MM.1S (cell line): ENCODE data around the gene ZNF154.

Source experiments
- DNase-seq: peaks from one replicate; pipeline ENCODE4 v3.0.0-alpha.2; 2015
- H2AFZ ChIP-seq: fragments of 300-600 bp; sonication (generic); 2 replicates; pipeline ENCODE4 v1.6.0; 2016; ENCODE audit warnings: antibody characterized with exemption, low read length
- H3F3A ChIP-seq: fragments of 300-600 bp; sonication (generic); 2 replicates; pipeline ENCODE4 v1.6.1; 2016; ENCODE audit warnings: mild to moderate bottlenecking, antibody characterized with exemption, low read length, moderate library complexity, mixed read lengths; ENCODE audit not compliant: insufficient read depth
- H3K27ac ChIP-seq: fragments of 300-600 bp; sonication (generic); 2 replicates; pipeline ENCODE4 v1.5.1; 2016; ENCODE audit warnings: mild to moderate bottlenecking, low read length
- H3K27me3 ChIP-seq: fragments of 300-600 bp; sonication (generic); replicated peaks from 2 replicates; pipeline ENCODE4 v1.6.0; 2016; ENCODE audit warnings: low read length; ENCODE audit not compliant: insufficient read depth
- H3K36me3 ChIP-seq: fragments of 300-600 bp; sonication (generic); replicated peaks from 2 replicates; pipeline ENCODE4 v1.6.1; 2016; ENCODE audit warnings: mild to moderate bottlenecking, low read length, mixed read lengths; ENCODE audit not compliant: insufficient read depth
- H3K4me1 ChIP-seq: fragments of 300-600 bp; sonication (generic); 2 replicates; pipeline ENCODE4 v1.6.1; 2016; ENCODE audit warnings: low read length, mixed read lengths
- H3K4me2 ChIP-seq: fragments of 300-600 bp; sonication (generic); 2 replicates; pipeline ENCODE4 v1.6.0; 2016; ENCODE audit warnings: low read depth, low read length
- H3K4me3 ChIP-seq: fragments of 300-600 bp; sonication (generic); 2 replicates; pipeline ENCODE4 v1.5.1; 2016; ENCODE audit warnings: low read length, mixed read lengths
- H3K79me2 ChIP-seq: fragments of 300-600 bp; sonication (generic); 2 replicates; pipeline ENCODE4 v1.6.1; 2016; ENCODE audit warnings: mixed run types, low read length, mixed read lengths
- H3K9ac ChIP-seq: fragments of 300-600 bp; sonication (generic); 2 replicates; pipeline ENCODE4 v1.6.1; 2016; ENCODE audit warnings: low read length, mixed read lengths
- H3K9me2 ChIP-seq: fragments of 300-600 bp; sonication (generic); replicated peaks from 2 replicates; pipeline ENCODE4 v1.6.1; 2016; ENCODE audit warnings: mild to moderate bottlenecking, low read length, mixed read lengths; ENCODE audit not compliant: insufficient read depth
- H3K9me3 ChIP-seq: fragments of 300-600 bp; sonication (generic); replicated peaks from 2 replicates; pipeline ENCODE4 v1.6.1; 2016; ENCODE audit warnings: mild to moderate bottlenecking, low read length, mixed read lengths; ENCODE audit not compliant: insufficient read depth
- H4K20me1 ChIP-seq: fragments of 300-600 bp; sonication (generic); 2 replicates; pipeline ENCODE4 v1.6.1; 2016; ENCODE audit warnings: mild to moderate bottlenecking, low read length, moderate library complexity, mixed read lengths; ENCODE audit not compliant: insufficient read depth
- EZH2 ChIP-seq: fragments of 300-600 bp; sonication (generic); optimal IDR thresholded peaks from 2 replicates; pipeline ENCODE3; 2017; ENCODE audit warnings: low read depth, mild to moderate bottlenecking, antibody characterized with exemption, low read length, mixed read lengths
- EZH2phosphoT487 ChIP-seq: fragments of 300-600 bp; sonication (generic); IDR thresholded peaks from 2 replicates; pipeline ENCODE4 v1.6.1; 2018; ENCODE audit warnings: antibody characterized with exemption, low read length
- TF ChIP-seq, protein P1 (sequence below): fragments of 300-600 bp; sonication (generic); IDR thresholded peaks from 2 replicates; pipeline ENCODE4 v1.5.1; 2016; ENCODE audit warnings: antibody characterized with exemption, low read length, mixed read lengths

ZNF154 gene

DNA sequence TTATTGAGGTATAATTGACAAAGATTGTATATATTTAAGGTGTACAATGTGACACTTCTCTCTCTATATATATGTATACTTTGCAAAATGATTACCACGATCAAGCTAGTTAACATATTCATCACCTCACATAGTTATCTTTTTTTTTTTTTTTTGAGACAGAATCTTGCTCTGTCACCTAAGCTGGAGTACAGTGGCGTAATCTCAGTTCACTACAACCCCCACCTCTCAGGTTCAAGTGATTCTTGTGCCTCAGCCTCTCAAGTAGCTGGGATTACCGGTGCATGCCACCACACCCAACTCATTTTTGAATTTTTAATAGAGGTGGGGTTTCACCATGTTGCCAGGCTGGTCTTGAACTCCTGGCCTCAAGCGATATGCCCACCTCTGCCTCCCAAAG is 36.5 kb downstream of the ZNF154 start:
- TF ChIP-seq, protein P1, sequence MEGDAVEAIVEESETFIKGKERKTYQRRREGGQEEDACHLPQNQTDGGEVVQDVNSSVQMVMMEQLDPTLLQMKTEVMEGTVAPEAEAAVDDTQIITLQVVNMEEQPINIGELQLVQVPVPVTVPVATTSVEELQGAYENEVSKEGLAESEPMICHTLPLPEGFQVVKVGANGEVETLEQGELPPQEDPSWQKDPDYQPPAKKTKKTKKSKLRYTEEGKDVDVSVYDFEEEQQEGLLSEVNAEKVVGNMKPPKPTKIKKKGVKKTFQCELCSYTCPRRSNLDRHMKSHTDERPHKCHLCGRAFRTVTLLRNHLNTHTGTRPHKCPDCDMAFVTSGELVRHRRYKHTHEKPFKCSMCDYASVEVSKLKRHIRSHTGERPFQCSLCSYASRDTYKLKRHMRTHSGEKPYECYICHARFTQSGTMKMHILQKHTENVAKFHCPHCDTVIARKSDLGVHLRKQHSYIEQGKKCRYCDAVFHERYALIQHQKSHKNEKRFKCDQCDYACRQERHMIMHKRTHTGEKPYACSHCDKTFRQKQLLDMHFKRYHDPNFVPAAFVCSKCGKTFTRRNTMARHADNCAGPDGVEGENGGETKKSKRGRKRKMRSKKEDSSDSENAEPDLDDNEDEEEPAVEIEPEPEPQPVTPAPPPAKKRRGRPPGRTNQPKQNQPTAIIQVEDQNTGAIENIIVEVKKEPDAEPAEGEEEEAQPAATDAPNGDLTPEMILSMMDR = no peak
- TF ChIP-seq EZH2phosphoT487 (no peak), EZH2 (no peak)
- H4K20me1 ChIP-seq = no peaks in the 10 kb centered on the region
- H3K9ac ChIP-seq = no peak overlapping the region

DNA sequence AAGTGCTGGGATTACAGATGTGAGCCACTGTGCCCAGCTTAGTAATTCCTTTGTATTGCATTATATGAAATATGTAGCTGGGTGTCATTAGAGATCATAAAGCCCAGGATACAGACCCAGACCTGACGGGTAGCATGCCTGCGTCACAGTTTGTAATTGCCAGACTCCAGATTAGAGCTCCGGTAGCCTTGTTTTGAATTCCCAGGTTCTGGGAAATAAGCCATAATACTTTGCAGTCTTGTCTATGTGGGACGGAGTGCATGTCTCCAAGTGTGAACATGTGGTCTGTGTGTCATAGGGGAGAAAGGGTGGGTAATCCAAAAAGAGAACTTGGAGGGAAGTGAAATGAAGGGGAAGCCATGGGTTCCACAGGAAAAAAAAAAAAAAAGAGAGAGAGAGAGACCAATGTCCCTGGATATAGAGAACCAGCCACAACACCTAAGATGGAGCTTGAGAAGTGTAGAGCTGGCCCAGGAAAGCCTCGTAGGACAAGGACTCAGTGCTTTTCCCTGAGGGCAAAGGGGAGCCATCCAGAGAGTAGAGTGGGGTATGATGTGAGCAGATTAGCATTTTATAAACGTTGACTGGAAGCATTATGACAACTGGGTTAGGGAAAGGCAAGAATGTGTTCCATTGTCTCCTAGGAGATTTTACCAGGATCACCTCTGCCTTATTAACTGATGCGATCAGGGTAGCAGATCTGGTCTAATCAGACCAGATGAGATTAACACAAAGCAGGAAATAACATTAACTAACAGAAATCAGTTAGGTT is 37.7 kb downstream of the ZNF154 start:
- Histone ChIP-seq H3K27me3 (no peaks in the 10 kb centered on the region), H3K9ac (no peak overlapping the region), H3F3A (no peaks in the 10 kb centered on the region), H3K79me2 (no peaks in the 10 kb centered on the region), H4K20me1 (no peaks in the 10 kb centered on the region), H3K4me2 (no peak overlapping the region), H3K36me3 (no peaks in the 10 kb centered on the region), H3K4me1 (no peaks in the 10 kb centered on the region), H2AFZ (no peak overlapping the region), H3K9me3 (no peaks in the 10 kb centered on the region), H3K4me3 (no peak overlapping the region), H3K27ac (no peak overlapping the region), H3K9me2 (no peaks in the 10 kb centered on the region)
- TF ChIP-seq EZH2 = no peak
- DNase-seq = no peak

More for the DNA sequence above, 36.5 kb downstream of the ZNF154 start:
- Histone ChIP-seq H3K4me1 (no peaks in the 10 kb centered on the region), H3K79me2 (no peaks in the 10 kb centered on the region), H3K4me2 (no peak overlapping the region), H3K9me3 (0 out of 2 replicates have a peak, but pooled peaks cover 4% of the 10 kb centered on the region), H3F3A (no peaks in the 10 kb centered on the region), H3K27me3 (no peaks in the 10 kb centered on the region), H3K9me2 (no peaks in the 10 kb centered on the region), H3K4me3 (no peak overlapping the region), H3K27ac (no peak overlapping the region), H3K36me3 (no peaks in the 10 kb centered on the region), H2AFZ (no peak overlapping the region)
- DNase-seq = no peak

DNA sequence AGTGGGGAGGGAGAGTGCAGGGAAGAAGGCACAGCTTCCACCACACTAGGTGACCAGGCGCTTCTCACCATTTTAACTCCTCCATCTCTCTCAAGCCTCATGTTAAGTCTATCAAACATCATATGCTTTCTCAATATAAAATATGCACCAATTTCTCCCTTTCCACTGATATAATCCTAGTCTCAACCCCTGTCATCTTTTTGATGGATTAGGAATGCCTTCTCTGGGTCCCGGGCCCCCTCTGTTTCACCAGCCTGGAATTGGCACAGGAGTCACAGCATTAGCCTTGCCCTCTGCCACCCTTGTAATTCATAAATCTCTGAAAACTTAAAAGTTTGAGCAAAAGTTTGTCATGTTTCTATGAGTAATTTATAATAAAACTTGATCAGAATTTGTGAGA is 40.4 kb downstream of the ZNF154 start, which contains the start of gene ZSCAN4:
Gene ZSCAN4, plus strand, starts transcription at position 301 of the 400 bp plus-strand sequence. CDS start 7,211 bp downstream, outside the sequence.
- Histone ChIP-seq H3K79me2 (no peaks in the 10 kb centered on the region), H3K4me1 (no peaks in the 10 kb centered on the region), H3K9ac (no peak within 1 kb of the TSS), H4K20me1 (no peaks in the 10 kb centered on the region), H3K27me3 (no peaks in the 10 kb centered on the region), H3K4me2 (no peak within 1 kb of the TSS), H3K9me3 (no peaks in the 10 kb centered on the region), H3K27ac (no peak within 1 kb of the TSS), H3K9me2 (no peaks in the 10 kb centered on the region), H3K36me3 (no peaks in the 10 kb centered on the region), H3K4me3 (no peak within 1 kb of the TSS), H2AFZ (no peak within 1 kb of the TSS), H3F3A (no peaks in the 10 kb centered on the region)
- DNase-seq = no peak
- no peak for TF ChIP-seq EZH2phosphoT487
- TF ChIP-seq EZH2 = no peak
- TF ChIP-seq, protein P1 = no peak

DNA sequence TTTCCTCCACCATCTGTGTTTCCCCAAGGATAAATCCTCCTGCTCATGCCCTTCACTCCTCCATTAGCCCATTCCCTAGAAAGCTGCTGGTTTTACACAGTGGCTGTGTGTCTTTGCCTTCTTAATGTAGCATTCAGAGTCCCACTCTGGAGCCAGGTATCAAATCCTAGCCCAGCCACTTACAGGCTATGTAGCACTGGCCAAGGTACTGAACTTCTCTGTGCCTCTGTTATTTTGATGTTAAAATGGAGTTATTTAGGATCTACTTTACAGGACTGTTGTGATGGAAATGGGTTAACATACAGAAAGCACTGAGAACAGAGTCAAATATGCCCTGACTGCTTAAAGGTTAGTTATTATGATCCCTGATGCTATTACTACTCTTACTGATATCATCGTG is 41.8 kb downstream of the ZNF154 start:
- no peak overlapping the region for H3K4me3 ChIP-seq
- H3K9ac ChIP-seq = no peak overlapping the region
- H3K27ac ChIP-seq = no peak overlapping the region
- no peaks in the 10 kb centered on the region for H3K36me3 ChIP-seq
- H2AFZ ChIP-seq = no peak overlapping the region
- H3K4me1 ChIP-seq = no peaks in the 10 kb centered on the region
- TF ChIP-seq, protein P1 = no peak
- TF ChIP-seq EZH2 (no peak), EZH2phosphoT487 (no peak)
- no peaks in the 10 kb centered on the region for H3F3A ChIP-seq
- no peaks in the 10 kb centered on the region for H3K9me2 ChIP-seq
- no peaks in the 10 kb centered on the region for H3K27me3 ChIP-seq
- H4K20me1 ChIP-seq = no peaks in the 10 kb centered on the region
- no peak overlapping the region for H3K4me2 ChIP-seq
- no peak for DNase-seq
- no peaks in the 10 kb centered on the region for H3K79me2 ChIP-seq
- H3K9me3 ChIP-seq = no peaks in the 10 kb centered on the region
